HepG2 (cell line): ENCODE data around the gene RIPOR3. TPM values are rescaled to one million over a fixed set of nuclear protein-coding genes. Genes with fewer than 3 reads are reported as not detected.

ENCODE experiments used
- CCDC6 ChIP-seq: sonication (generic); formaldehyde crosslinking; IDR thresholded peaks from 2 replicates; pipeline ENCODE4 v1.8.1; 2022; ENCODE audit warnings: mild to moderate bottlenecking, missing genetic modification reagents, moderate library complexity
- FLYWCH1 ChIP-seq: sonication (generic); formaldehyde crosslinking; IDR thresholded peaks from 2 replicates; pipeline ENCODE4 v1.8.1; 2023; ENCODE audit warnings: mild to moderate bottlenecking, missing genetic modification reagents
- FOXJ3 ChIP-seq: sonication (generic); formaldehyde crosslinking; IDR thresholded peaks from 2 replicates; pipeline ENCODE4 v1.4.0; 2020; ENCODE audit warnings: missing genetic modification reagents, mild to moderate bottlenecking, borderline replicate concordance
- GATAD2A ChIP-seq: IDR thresholded peaks from 2 replicates; pipeline ENCODE4 v1.6.1; 2016
- HDAC2 ChIP-seq: sonication (generic); formaldehyde crosslinking; IDR thresholded peaks from 2 replicates; pipeline ENCODE4 v1.4.0; 2020; ENCODE audit warnings: missing genetic modification reagents
- IRF2 ChIP-seq: IDR thresholded peaks from 2 replicates; pipeline ENCODE4 v1.6.1; 2018; ENCODE audit warnings: missing genetic modification reagents, missing compliant biosample characterization
- MEIS1 ChIP-seq: sonication (generic); formaldehyde crosslinking; IDR thresholded peaks from 2 replicates; pipeline ENCODE4 v1.9.0; 2021; ENCODE audit warnings: mild to moderate bottlenecking, missing genetic modification reagents, moderate library complexity, borderline replicate concordance
- NFATC3 ChIP-seq: sonication (generic); formaldehyde crosslinking; IDR thresholded peaks from 2 replicates; pipeline ENCODE4 v1.5.1; 2020; ENCODE audit warnings: mild to moderate bottlenecking, missing genetic modification reagents
- RFX3 ChIP-seq: IDR thresholded peaks from 2 replicates; pipeline ENCODE4 v1.6.1; 2016; ENCODE audit warnings: missing biosample characterization, missing genetic modification reagents
- RORA ChIP-seq: sonication (generic); formaldehyde crosslinking; IDR thresholded peaks from 2 replicates; pipeline ENCODE4 v1.5.0; 2020; ENCODE audit warnings: mild to moderate bottlenecking, missing genetic modification reagents, moderate library complexity
- SUZ12 ChIP-seq: fragments of 150-350 bp; IDR thresholded peaks from 2 replicates; pipeline ENCODE4 v1.6.1; 2014; ENCODE audit warnings: low read depth, low read length
- ZNF317 ChIP-seq: sonication (generic); formaldehyde crosslinking; IDR thresholded peaks from 2 replicates; pipeline ENCODE4 v1.5.0; 2020; ENCODE audit warnings: mild to moderate bottlenecking, missing genetic modification reagents
- ZNF557 ChIP-seq: sonication (generic); formaldehyde crosslinking; IDR thresholded peaks from 2 replicates; pipeline ENCODE4 v1.4.0; 2020; ENCODE audit warnings: missing genetic modification reagents
- ZNF660 ChIP-seq: sonication (generic); formaldehyde crosslinking; IDR thresholded peaks from 2 replicates; pipeline ENCODE4 v1.5.1; 2020; ENCODE audit warnings: mild to moderate bottlenecking, low read depth, missing genetic modification reagents, borderline replicate concordance
- ZZZ3 ChIP-seq: sonication (generic); formaldehyde crosslinking; IDR thresholded peaks from 2 replicates; pipeline ENCODE4 v1.4.0; 2020; ENCODE audit warnings: missing genetic modification reagents, mild to moderate bottlenecking, borderline replicate concordance
- polyA plus RNA-seq, 8 experiments: library from polyadenylated mRNA; depleted of rRNA in 3 of 8; stranded (reverse) in 7 of 8; unstranded in 1 of 8; fragments of >200 nt; fragmentation: Illumina TruSeq in 4 of 8; extraction: Trizol in 4 of 8; gene quantifications; 2 replicates each; pipeline versions ENCODE4 v1.2.1 to v1.2.3, GENCODE V29; 2011 to 2016; ENCODE audit warnings: low read depth in 4 of 8, missing spikeins in 1 of 8, mixed read lengths in 1 of 8; ENCODE audit not compliant: insufficient read depth in 1 of 8
- total RNA-seq, 5 experiments: library from RNA; depleted of rRNA; stranded (reverse); fragments of >200 nt; fragmentation: Illumina TruSeq; extraction: Trizol; gene quantifications; 2 replicates each; pipeline ENCODE4 v1.2.3, GENCODE V29; 2016; ENCODE audit warnings: low read depth in 1 of 5
- TF ChIP-seq, protein P1 (sequence below): sonication (generic); formaldehyde crosslinking; conservative IDR thresholded peaks from 2 replicates; pipeline ENCODE4 v1.8.1; 2023; ENCODE audit warnings: missing genetic modification reagents
- TF ChIP-seq, protein P2 (sequence below): IDR thresholded peaks from 2 replicates; pipeline ENCODE4 v1.6.1; 2016; ENCODE audit warnings: missing compliant biosample characterization, missing genetic modification reagents, borderline replicate concordance
- TF ChIP-seq, protein P3 (sequence below): sonication (generic); formaldehyde crosslinking; IDR thresholded peaks from 2 replicates; pipeline ENCODE4 v1.4.0; 2020; ENCODE audit warnings: missing genetic modification reagents
- TF ChIP-seq, protein P4 (sequence below): IDR thresholded peaks from 2 replicates; pipeline ENCODE4 v1.6.1; 2016; ENCODE audit warnings: missing compliant biosample characterization, missing genetic modification reagents, borderline replicate concordance
- TF ChIP-seq, protein P5 (sequence below): sonication (generic); formaldehyde crosslinking; IDR thresholded peaks from 2 replicates; pipeline ENCODE4 v1.4.0; 2020; ENCODE audit warnings: missing genetic modification reagents

Gene RIPOR3
- total and polyA plus RNA-seq, 2 of the 13 experiments (the other 11 are each of a cell fraction or from before 2014, with no cell fraction given): 0.18 TPM; not detected in 1

DNA sequence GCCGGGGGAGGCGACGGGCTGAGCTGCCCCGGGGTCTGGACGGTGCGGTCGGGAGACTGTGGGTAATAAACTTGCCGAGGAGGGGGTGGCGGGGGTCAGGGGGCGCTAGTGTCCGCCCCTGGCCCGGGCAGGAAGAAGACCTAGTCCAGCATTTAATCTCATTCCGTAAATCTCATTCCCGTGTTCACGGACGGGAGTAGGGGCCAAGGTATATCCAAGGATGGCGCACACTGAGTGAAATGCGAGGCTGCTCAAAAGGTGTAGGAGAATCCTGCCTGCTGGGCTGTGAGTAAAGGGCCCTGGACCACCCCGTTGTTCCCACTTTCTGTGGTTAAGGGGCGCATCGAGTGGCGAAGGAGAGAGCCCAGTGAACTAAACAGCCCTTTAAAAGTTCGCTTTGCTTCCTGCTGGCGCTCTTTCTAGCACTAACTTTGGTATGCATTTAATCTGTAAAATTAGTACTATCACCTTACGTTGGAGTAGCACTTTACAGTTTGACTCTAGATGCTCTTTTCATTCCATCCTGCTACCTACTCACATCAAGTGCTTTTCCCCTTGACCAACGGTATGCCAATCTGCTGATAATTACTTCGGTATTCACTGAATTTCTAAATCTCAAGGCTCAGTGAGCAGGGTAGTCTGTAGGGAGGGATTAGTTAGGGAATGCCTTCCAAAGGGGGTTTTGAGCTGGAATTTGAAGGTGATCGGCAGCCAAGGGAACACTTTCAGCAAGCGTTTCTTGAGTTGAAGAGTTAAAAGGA is 40.8 kb upstream of the RIPOR3 start (continued):
- TF ChIP-seq NFATC3 (CRISPR knock-in tag) (no peak), ZNF660 (CRISPR knock-in tag) (no peak), RFX3 (no peak), GATAD2A (CRISPR knock-in tag) (no peak; the same call in 1 of the 2 replicates), HDAC2 (CRISPR knock-in tag) (0 out of 2 replicates have a peak, but pooled peaks have one; percentile 39), RORA (CRISPR knock-in tag) (no peak), ZZZ3 (CRISPR knock-in tag) (no peak), FLYWCH1 (CRISPR knock-in tag) (0 out of 2 replicates have a peak, but pooled peaks have one; percentile 18), ZNF557 (CRISPR knock-in tag) (no peak), SUZ12 (no peak), ZNF317 (CRISPR knock-in tag) (peak; percentile 57; the same call in 1 of the 2 replicates), MEIS1 (CRISPR knock-in tag) (no peak), FOXJ3 (CRISPR knock-in tag) (no peak), CCDC6 (CRISPR knock-in tag) (no peak; the same call in 1 of the 2 replicates), IRF2 (CRISPR knock-in tag) (no peak)
- TF ChIP-seq, protein P1, sequence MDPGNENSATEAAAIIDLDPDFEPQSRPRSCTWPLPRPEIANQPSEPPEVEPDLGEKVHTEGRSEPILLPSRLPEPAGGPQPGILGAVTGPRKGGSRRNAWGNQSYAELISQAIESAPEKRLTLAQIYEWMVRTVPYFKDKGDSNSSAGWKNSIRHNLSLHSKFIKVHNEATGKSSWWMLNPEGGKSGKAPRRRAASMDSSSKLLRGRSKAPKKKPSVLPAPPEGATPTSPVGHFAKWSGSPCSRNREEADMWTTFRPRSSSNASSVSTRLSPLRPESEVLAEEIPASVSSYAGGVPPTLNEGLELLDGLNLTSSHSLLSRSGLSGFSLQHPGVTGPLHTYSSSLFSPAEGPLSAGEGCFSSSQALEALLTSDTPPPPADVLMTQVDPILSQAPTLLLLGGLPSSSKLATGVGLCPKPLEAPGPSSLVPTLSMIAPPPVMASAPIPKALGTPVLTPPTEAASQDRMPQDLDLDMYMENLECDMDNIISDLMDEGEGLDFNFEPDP (CRISPR knock-in tag): no peak
- TF ChIP-seq, protein P2, sequence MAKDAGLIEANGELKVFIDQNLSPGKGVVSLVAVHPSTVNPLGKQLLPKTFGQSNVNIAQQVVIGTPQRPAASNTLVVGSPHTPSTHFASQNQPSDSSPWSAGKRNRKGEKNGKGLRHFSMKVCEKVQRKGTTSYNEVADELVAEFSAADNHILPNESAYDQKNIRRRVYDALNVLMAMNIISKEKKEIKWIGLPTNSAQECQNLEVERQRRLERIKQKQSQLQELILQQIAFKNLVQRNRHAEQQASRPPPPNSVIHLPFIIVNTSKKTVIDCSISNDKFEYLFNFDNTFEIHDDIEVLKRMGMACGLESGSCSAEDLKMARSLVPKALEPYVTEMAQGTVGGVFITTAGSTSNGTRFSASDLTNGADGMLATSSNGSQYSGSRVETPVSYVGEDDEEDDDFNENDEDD (CRISPR knock-in tag): no peak
- TF ChIP-seq, protein P3, sequence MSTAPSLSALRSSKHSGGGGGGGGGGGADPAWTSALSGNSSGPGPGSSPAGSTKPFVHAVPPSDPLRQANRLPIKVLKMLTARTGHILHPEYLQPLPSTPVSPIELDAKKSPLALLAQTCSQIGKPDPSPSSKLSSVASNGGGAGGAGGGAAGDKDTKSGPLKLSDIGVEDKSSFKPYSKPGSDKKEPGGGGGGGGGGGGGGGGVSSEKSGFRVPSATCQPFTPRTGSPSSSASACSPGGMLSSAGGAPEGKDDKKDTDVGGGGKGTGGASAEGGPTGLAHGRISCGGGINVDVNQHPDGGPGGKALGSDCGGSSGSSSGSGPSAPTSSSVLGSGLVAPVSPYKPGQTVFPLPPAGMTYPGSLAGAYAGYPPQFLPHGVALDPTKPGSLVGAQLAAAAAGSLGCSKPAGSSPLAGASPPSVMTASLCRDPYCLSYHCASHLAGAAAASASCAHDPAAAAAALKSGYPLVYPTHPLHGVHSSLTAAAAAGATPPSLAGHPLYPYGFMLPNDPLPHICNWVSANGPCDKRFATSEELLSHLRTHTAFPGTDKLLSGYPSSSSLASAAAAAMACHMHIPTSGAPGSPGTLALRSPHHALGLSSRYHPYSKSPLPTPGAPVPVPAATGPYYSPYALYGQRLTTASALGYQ (CRISPR knock-in tag): no peak
- TF ChIP-seq, protein P4, sequence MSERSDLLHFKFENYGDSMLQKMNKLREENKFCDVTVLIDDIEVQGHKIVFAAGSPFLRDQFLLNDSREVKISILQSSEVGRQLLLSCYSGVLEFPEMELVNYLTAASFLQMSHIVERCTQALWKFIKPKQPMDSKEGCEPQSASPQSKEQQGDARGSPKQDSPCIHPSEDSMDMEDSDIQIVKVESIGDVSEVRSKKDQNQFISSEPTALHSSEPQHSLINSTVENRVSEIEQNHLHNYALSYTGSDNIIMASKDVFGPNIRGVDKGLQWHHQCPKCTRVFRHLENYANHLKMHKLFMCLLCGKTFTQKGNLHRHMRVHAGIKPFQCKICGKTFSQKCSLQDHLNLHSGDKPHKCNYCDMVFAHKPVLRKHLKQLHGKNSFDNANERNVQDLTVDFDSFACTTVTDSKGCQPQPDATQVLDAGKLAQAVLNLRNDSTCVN (CRISPR knock-in tag): no peak
- TF ChIP-seq, protein P5, sequence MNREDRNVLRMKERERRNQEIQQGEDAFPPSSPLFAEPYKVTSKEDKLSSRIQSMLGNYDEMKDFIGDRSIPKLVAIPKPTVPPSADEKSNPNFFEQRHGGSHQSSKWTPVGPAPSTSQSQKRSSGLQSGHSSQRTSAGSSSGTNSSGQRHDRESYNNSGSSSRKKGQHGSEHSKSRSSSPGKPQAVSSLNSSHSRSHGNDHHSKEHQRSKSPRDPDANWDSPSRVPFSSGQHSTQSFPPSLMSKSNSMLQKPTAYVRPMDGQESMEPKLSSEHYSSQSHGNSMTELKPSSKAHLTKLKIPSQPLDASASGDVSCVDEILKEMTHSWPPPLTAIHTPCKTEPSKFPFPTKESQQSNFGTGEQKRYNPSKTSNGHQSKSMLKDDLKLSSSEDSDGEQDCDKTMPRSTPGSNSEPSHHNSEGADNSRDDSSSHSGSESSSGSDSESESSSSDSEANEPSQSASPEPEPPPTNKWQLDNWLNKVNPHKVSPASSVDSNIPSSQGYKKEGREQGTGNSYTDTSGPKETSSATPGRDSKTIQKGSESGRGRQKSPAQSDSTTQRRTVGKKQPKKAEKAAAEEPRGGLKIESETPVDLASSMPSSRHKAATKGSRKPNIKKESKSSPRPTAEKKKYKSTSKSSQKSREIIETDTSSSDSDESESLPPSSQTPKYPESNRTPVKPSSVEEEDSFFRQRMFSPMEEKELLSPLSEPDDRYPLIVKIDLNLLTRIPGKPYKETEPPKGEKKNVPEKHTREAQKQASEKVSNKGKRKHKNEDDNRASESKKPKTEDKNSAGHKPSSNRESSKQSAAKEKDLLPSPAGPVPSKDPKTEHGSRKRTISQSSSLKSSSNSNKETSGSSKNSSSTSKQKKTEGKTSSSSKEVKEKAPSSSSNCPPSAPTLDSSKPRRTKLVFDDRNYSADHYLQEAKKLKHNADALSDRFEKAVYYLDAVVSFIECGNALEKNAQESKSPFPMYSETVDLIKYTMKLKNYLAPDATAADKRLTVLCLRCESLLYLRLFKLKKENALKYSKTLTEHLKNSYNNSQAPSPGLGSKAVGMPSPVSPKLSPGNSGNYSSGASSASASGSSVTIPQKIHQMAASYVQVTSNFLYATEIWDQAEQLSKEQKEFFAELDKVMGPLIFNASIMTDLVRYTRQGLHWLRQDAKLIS: peak; percentile 54; the same call in 1 of the 2 replicates
